SU-DHL-6 (cell line): Measurements from ENCODE around the gene HLTF.

ENCODE experiments used
- H2AFZ ChIP-seq: fragments of 200-600 bp; sonication (generic); 2 replicates; pipeline ENCODE4 v1.6.1; 2014; ENCODE audit warnings: low read depth, mild to moderate bottlenecking, moderate library complexity, mixed read lengths, antibody characterized with exemption, low read length; ENCODE audit not compliant: severe bottlenecking
- H3F3A ChIP-seq: fragments of 200-600 bp; shearing (Covaris generic); 2 replicates; pipeline ENCODE4 v1.6.0; 2016; ENCODE audit warnings: antibody characterized with exemption, mild to moderate bottlenecking; ENCODE audit not compliant: insufficient read depth
- H3K27ac ChIP-seq: fragments of 200-600 bp; sonication (generic); 2 replicates; pipeline ENCODE4 v1.5.1; 2016; ENCODE audit warnings: low read depth, mild to moderate bottlenecking, low read length, moderate library complexity, mixed read lengths
- H3K27me3 ChIP-seq: fragments of 200-600 bp; sonication (generic), shearing (Covaris generic); 2 replicates; pipeline ENCODE4 v1.6.0; 2014; ENCODE audit warnings: mild to moderate bottlenecking, low read length
- H3K36me3 ChIP-seq: fragments of 200-600 bp; sonication (generic); 2 replicates; pipeline ENCODE4 v1.6.1; 2014; ENCODE audit warnings: mild to moderate bottlenecking, low read length, mixed read lengths
- H3K4me2 ChIP-seq: fragments of 300-600, 200-600 bp; shearing (Covaris generic), sonication (generic); 2 replicates; pipeline ENCODE4 v1.6.0; 2014; ENCODE audit warnings: low read length, low read depth, mild to moderate bottlenecking; ENCODE audit not compliant: poor library complexity, severe bottlenecking
- H3K4me3 ChIP-seq: fragments of 200-600 bp; sonication (generic); 2 replicates; pipeline ENCODE4 v1.5.1; 2014; ENCODE audit warnings: antibody characterized with exemption, low read length, mild to moderate bottlenecking, mixed read lengths; ENCODE audit not compliant: insufficient read depth, poor library complexity, severe bottlenecking
- H3K79me2 ChIP-seq: fragments of 200-600 bp; sonication (generic); 2 replicates; pipeline ENCODE4 v1.6.1; 2014; ENCODE audit warnings: mild to moderate bottlenecking, low read length, moderate library complexity; ENCODE audit not compliant: insufficient read depth
- H3K9ac ChIP-seq: fragments of 200-600 bp; sonication (generic); 2 replicates; pipeline ENCODE4 v1.7.0; 2014; ENCODE audit warnings: mild to moderate bottlenecking, low read length
- H3K9me2 ChIP-seq: fragments of 200-600 bp; sonication (generic); replicated peaks from 2 replicates; pipeline ENCODE4 v1.6.1; 2014; ENCODE audit warnings: low read length; ENCODE audit not compliant: insufficient read depth
- H3K9me3 ChIP-seq: fragments of 200-600 bp; sonication (generic); 2 replicates; pipeline ENCODE4 v1.6.1; 2014; ENCODE audit warnings: low read length, mixed read lengths; ENCODE audit not compliant: insufficient read depth
- H4K20me1 ChIP-seq: fragments of 200-600 bp; sonication (generic); 2 replicates; pipeline ENCODE4 v1.6.1; 2014; ENCODE audit warnings: low read depth, mild to moderate bottlenecking, antibody characterized with exemption, low read length, moderate library complexity, mixed read lengths
- EZH2phosphoT487 ChIP-seq: fragments of 200-600 bp; sonication (generic), shearing (Covaris generic); conservative IDR thresholded peaks from 2 replicates; pipeline ENCODE4 v1.6.1; 2018; ENCODE audit warnings: mild to moderate bottlenecking, antibody characterized with exemption, low read length, moderate library complexity, mixed read lengths
- TF ChIP-seq, protein P1 (sequence below): fragments of 200-600 bp; sonication (generic); IDR thresholded peaks from one replicate; pipeline ENCODE4 v1.5.1; 2017; ENCODE audit warnings: antibody characterized with exemption, mild to moderate bottlenecking, low read length, moderate library complexity; ENCODE audit not compliant: insufficient read depth, poor library complexity, severe bottlenecking

Gene HLTF

DNA sequence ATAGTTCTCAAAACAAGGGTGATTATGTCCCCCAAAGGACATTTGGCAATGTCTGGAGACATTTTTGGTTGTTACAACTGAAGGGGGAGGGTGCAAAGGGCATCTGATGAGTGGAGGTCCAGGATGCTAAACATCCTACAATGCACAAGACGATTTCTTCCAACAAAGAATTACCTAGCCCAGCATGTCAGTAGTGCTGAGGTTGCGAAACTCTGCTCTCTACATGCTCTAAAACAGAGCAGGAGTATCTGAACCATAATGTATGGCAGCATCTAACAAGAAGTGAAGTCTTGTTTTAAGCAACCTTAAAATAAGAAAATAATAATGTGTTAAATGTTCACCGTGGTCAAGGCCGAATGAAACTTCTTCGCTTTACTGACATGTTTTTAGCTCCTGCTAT is 88.0 kb downstream of the HLTF start:
- TF ChIP-seq, protein P1, sequence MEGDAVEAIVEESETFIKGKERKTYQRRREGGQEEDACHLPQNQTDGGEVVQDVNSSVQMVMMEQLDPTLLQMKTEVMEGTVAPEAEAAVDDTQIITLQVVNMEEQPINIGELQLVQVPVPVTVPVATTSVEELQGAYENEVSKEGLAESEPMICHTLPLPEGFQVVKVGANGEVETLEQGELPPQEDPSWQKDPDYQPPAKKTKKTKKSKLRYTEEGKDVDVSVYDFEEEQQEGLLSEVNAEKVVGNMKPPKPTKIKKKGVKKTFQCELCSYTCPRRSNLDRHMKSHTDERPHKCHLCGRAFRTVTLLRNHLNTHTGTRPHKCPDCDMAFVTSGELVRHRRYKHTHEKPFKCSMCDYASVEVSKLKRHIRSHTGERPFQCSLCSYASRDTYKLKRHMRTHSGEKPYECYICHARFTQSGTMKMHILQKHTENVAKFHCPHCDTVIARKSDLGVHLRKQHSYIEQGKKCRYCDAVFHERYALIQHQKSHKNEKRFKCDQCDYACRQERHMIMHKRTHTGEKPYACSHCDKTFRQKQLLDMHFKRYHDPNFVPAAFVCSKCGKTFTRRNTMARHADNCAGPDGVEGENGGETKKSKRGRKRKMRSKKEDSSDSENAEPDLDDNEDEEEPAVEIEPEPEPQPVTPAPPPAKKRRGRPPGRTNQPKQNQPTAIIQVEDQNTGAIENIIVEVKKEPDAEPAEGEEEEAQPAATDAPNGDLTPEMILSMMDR = no peak
- no peak for TF ChIP-seq EZH2phosphoT487

DNA sequence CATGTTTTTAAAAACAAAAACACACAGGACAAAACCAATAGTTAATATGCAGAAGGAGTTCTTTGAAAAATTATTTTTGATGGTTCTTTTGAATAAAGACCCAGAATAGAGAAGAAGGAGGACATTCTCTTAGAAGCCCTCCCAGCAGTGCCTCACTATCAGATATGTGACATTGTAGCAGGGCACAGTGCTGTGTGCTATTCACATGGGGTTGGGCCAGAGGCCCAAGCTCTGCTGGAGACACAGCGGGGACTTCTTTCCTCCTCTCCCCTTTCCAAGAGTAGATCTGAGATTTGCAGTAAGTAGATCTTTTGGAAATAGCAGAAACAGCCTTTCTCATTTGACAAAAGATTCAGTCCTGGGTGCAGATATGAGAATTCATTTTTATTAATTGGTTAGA is 88.7 kb downstream of the HLTF start:
- Histone ChIP-seq H3K27ac (no peak overlapping the region), H4K20me1 (no peaks in the 10 kb centered on the region), H3K4me3 (no peak overlapping the region), H3K9me3 (no peaks in the 10 kb centered on the region), H3K79me2 (peaks cover 6% of the 10 kb centered on the region; the same call in 1 of the 2 replicates), H3K9me2 (no peaks in the 10 kb centered on the region), H2AFZ (no peak overlapping the region), H3K4me2 (no peak overlapping the region), H3K36me3 (peaks cover 16% of the 10 kb centered on the region; the same call in 1 of the 2 replicates), H3K9ac (no peak overlapping the region), H3K27me3 (no peaks in the 10 kb centered on the region), H3F3A (no peaks in the 10 kb centered on the region)
- no peak for TF ChIP-seq EZH2phosphoT487
- TF ChIP-seq, protein P1 = no peak

More for the DNA sequence above, 88.0 kb downstream of the HLTF start:
- peaks cover 16% of the 10 kb centered on the region; the same call in 1 of the 2 replicates for H3K36me3 ChIP-seq
- no peak overlapping the region for H2AFZ ChIP-seq
- H3K79me2 ChIP-seq = no peaks in the 10 kb centered on the region
- no peak overlapping the region for H3K27ac ChIP-seq
- no peaks in the 10 kb centered on the region for H3F3A ChIP-seq
- H3K9ac ChIP-seq = no peak overlapping the region
- H3K4me3 ChIP-seq = no peak overlapping the region
- no peaks in the 10 kb centered on the region for H4K20me1 ChIP-seq
- H3K9me2 ChIP-seq = no peaks in the 10 kb centered on the region
- no peaks in the 10 kb centered on the region for H3K27me3 ChIP-seq
- H3K4me2 ChIP-seq = no peak overlapping the region
- no peaks in the 10 kb centered on the region for H3K9me3 ChIP-seq

DNA sequence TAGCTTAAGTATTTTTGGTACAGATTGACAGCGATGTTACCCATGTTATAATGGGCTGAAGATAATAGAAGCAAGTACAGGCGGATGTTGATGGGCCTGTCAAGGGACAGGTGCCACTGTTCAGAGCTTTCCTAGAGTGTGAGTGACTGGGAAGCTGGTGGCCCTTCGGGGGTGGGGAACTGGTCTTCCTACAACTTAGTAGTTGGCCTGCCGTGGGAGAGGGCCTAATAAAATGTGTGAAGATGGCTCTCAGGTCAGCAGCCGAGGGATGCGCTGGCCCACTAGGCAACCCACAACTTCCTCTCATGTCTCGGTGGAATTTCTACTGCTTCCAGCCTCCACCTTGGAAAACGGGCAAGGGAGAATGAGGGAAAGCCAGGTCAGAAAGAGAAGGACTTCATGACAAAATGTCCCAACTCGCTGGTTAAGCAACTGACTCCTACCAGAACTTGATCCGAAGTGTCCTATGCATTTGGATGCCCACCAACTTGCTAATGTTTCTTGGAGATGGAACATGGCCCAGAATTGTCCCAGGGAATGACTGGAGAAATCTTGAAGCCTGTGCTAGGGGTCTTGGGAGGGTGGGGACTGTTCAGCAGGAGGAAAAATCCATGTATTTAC is 93.6 kb downstream of the HLTF start:
- Histone ChIP-seq H3K27ac (no peak overlapping the region), H2AFZ (no peak overlapping the region), H3K9me2 (no peaks in the 10 kb centered on the region), H4K20me1 (no peaks in the 10 kb centered on the region), H3K79me2 (peaks cover 7% of the 10 kb centered on the region; the same call in 1 of the 2 replicates), H3K36me3 (0 out of 2 replicates have a peak, but pooled peaks cover 5% of the 10 kb centered on the region), H3F3A (0 out of 2 replicates have a peak, but pooled peaks cover 10% of the 10 kb centered on the region), H3K27me3 (no peaks in the 10 kb centered on the region), H3K9ac (peak overlapping the region; percentile 83), H3K4me2 (peak overlapping the region; percentile 79), H3K4me3 (peak overlapping the region; percentile 86), H3K9me3 (no peaks in the 10 kb centered on the region)
- TF ChIP-seq EZH2phosphoT487 = no peak

DNA sequence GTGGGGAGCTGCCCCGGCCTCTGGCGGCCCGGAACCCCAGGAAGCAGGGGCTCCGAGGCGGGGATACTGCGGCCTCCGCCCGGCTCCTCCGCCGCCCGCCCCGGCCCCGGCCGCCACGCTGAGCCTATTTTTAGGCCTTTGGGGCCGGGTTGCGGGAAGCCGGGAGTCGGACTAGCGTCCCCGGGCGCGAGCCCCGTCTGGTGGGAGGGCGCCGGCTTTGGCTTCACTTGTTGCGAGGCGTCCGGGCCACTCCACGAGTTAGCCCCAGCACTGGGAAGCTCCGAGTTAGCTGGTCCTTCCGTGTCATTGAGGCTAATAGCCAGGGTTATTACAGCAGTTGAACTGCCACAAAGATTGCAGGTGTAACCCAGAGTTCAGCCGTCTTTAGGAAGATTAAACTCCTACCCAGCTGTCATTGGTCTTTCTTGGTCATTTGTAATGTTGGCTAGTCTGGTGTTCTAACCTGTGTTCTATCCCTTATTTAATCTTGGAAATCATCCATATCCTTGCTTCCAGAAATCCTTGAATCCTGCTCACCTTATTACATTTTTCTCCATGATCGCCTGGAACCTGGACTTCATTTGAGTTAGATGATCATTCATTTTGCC is 94.2 kb downstream of the HLTF start:
- Histone ChIP-seq H3K4me3 (peak overlapping the region; percentile 86), H3K79me2 (peaks cover 7% of the 10 kb centered on the region; the same call in 1 of the 2 replicates), H3F3A (0 out of 2 replicates have a peak, but pooled peaks cover 10% of the 10 kb centered on the region), H4K20me1 (no peaks in the 10 kb centered on the region), H3K9ac (peak overlapping the region; percentile 83), H3K9me2 (no peaks in the 10 kb centered on the region), H3K27ac (peak overlapping the region; percentile 57), H3K36me3 (0 out of 2 replicates have a peak, but pooled peaks cover 4% of the 10 kb centered on the region), H3K4me2 (peak overlapping the region; percentile 79), H2AFZ (peak overlapping the region; percentile 92), H3K9me3 (no peaks in the 10 kb centered on the region), H3K27me3 (no peaks in the 10 kb centered on the region)
- TF ChIP-seq, protein P1 = no peak
- TF ChIP-seq EZH2phosphoT487 = no peak
